NCI-H446 (cell line): ENCODE results near the gene GPR89B.
A peak's percentile ranks its signal among the peaks of the same experiment; 100 is the strongest.
"Not testable (repeated sequence)": the region's sequence is repeated elsewhere in the genome, so short reads cannot be mapped to it uniquely, and the experiment has no call there.

Experiments used
- DNase-seq, 2 experiments: peaks; one replicate each; lab custom pipeline; 2025; lab: John Stamatoyannopoulos, UW

Gene GPR89B

GRCh38 chr1:147928236-147929132 lies at the start of gene GPR89B:
Gene GPR89B (plus strand): TSS chr1:147928420. CDS start chr1:147928537, 117 bp downstream.
- DNase-seq, result peak; percentile 67 to 92

GRCh38 chr1:147879911-147880310 lies 48.3 kb upstream of the GPR89B start:
- DNase-seq, result no peak

- no peak for DNase-seq
These were observed 45.7 kb upstream of the GPR89B start for GRCh38 chr1:147882535-147882934.

- peak in 1 of 2 experiments; percentile 34 for DNase-seq
These were observed 37.9 kb upstream of the GPR89B start for GRCh38 chr1:147890177-147890790.

GRCh38 chr1:147891088-147891487 lies 37.1 kb upstream of the GPR89B start:
- DNase-seq, result peak in 1 of 2 experiments; percentile 6

- peak in 1 of 2 experiments; percentile 12 for DNase-seq
These were observed 36.0 kb upstream of the GPR89B start for GRCh38 chr1:147892216-147892615.

GRCh38 chr1:147892731-147893214 lies 35.4 kb upstream of the GPR89B start:
- DNase-seq, result peak; percentile 23 to 66

GRCh38 chr1:147895123-147895522 lies 33.1 kb upstream of the GPR89B start:
- DNase-seq, result no peak

- no peak for DNase-seq
These were observed 31.0 kb upstream of the GPR89B start for GRCh38 chr1:147897029-147897752.

- no peak for DNase-seq
These were observed 30.4 kb upstream of the GPR89B start for GRCh38 chr1:147897789-147898188.

- no peak for DNase-seq
These were observed 25.9 kb upstream of the GPR89B start, which contains the start of gene GJA8 for GRCh38 chr1:147902253-147902845. Gene GJA8 (plus strand): TSS chr1:147902795. CDS start chr1:147907956, 5,161 bp downstream.

GRCh38 chr1:147904726-147905125 lies 23.5 kb upstream of the GPR89B start:
- no peak for DNase-seq

GRCh38 chr1:147907786-147908509 lies 20.3 kb upstream of the GPR89B start:
- DNase-seq, result no peak

GRCh38 chr1:147912553-147912952 lies 15.7 kb upstream of the GPR89B start:
- no peak for DNase-seq

- DNase-seq, result no peak
These were observed 14.8 kb upstream of the GPR89B start for GRCh38 chr1:147913362-147913942.

- no peak for DNase-seq
These were observed 8.3 kb upstream of the GPR89B start for GRCh38 chr1:147919896-147920295.

- DNase-seq, result no peak
These were observed 3.4 kb upstream of the GPR89B start for GRCh38 chr1:147924813-147925212.

GRCh38 chr1:147927215-147927614 lies 1.0 kb upstream of the GPR89B start:
- DNase-seq, result not testable (repeated sequence)

- DNase-seq, result not testable (repeated sequence)
These were observed 531 bp upstream of the GPR89B start for GRCh38 chr1:147927689-147928088.

- DNase-seq, result not testable (repeated sequence)
These were observed 2.9 kb downstream of the GPR89B start for GRCh38 chr1:147931137-147931536.

GRCh38 chr1:147935296-147935695 lies 7.1 kb downstream of the GPR89B start:
- DNase-seq, result not testable (repeated sequence)
